OCI-LY3 (cell line): ENCODE measurements around the gene FRMPD2.

ENCODE experiments used
- H2AFZ ChIP-seq: fragments of 200-600, 300-600 bp; shearing (Covaris generic); 2 replicates; pipeline ENCODE4 v1.6.0; 2014; ENCODE audit warnings: antibody characterized with exemption, low read depth, low read length
- H3K27ac ChIP-seq: fragments of 200-600, 300-600 bp; sonication (generic); 2 replicates; pipeline ENCODE4 v1.5.1; 2014; ENCODE audit warnings: mild to moderate bottlenecking, low read length, moderate library complexity, mixed read lengths
- H3K27me3 ChIP-seq: fragments of 200-600, 300-600 bp; sonication (generic); 2 replicates; pipeline ENCODE4 v1.6.1; 2014; ENCODE audit warnings: low read depth, low read length, mixed read lengths
- H3K36me3 ChIP-seq: fragments of 200-600, 300-600 bp; sonication (generic); replicated peaks from 2 replicates; pipeline ENCODE3; 2014; ENCODE audit warnings: low read depth, low read length, mixed read lengths
- H3K4me1 ChIP-seq: fragments of 300-600, 200-600 bp; sonication (generic); 2 replicates; pipeline ENCODE4 v1.6.1; 2014; ENCODE audit warnings: low read length, mixed read lengths
- H3K4me2 ChIP-seq: fragments of 200-600, 300-600 bp; sonication (generic); 2 replicates; pipeline ENCODE4 v1.6.1; 2014; ENCODE audit warnings: low read length, mixed read lengths
- H3K4me3 ChIP-seq: fragments of 300-600, 200-600 bp; sonication (generic); 2 replicates; pipeline ENCODE4 v1.5.1; 2014; ENCODE audit warnings: antibody characterized with exemption, mild to moderate bottlenecking, low read length, moderate library complexity
- H3K79me2 ChIP-seq: fragments of 300-600, 200-600 bp; shearing (Covaris generic); 2 replicates; pipeline ENCODE4 v1.6.1; 2014; ENCODE audit warnings: mild to moderate bottlenecking, low read length, mixed read lengths
- H3K9ac ChIP-seq: fragments of 300-600, 200-600 bp; shearing (Covaris generic); 2 replicates; pipeline ENCODE4 v1.6.0; 2014; ENCODE audit warnings: mild to moderate bottlenecking, low read length, moderate library complexity
- H3K9me3 ChIP-seq: fragments of 200-600, 300-600 bp; shearing (Covaris generic); 2 replicates; pipeline ENCODE4 v1.6.1; 2014; ENCODE audit warnings: low read length, mixed read lengths; ENCODE audit not compliant: insufficient read depth
- H4K20me1 ChIP-seq: fragments of 200-600, 300-600 bp; sonication (generic); 2 replicates; pipeline ENCODE4 v1.6.1; 2016; ENCODE audit warnings: low read length, mixed read lengths; ENCODE audit not compliant: insufficient read depth
- EZH2phosphoT487 ChIP-seq: fragments of 200-600 bp; shearing (Covaris generic); IDR thresholded peaks from 2 replicates; pipeline ENCODE4 v1.6.1; 2018; ENCODE audit warnings: antibody characterized with exemption, mixed run types, low read depth
- TF ChIP-seq, protein P1 (sequence below): fragments of 200-600, 300-600 bp; sonication (generic); IDR thresholded peaks from 2 replicates; pipeline ENCODE4 v1.5.1; 2014; ENCODE audit warnings: antibody characterized with exemption, low read length, low read depth

Gene FRMPD2

DNA sequence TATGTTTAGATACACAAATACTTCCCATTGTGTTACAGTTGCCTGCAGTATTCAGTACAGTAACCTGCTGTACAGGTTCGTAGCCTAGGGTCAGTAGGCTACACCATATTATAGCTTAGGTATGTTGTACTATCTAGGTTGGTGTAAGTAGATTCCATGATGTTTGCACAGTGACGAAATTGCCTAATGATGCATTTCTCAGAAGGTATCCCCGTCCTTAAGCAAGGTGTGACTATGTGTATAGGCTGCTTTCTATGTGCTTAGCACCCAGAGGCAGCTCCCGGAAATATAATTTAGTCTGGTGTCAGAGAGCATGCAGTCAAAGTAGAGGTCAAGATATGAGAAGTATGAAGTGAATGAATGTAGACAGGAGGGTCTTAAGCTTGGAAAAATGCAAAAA is 41.7 kb upstream of the FRMPD2 start:
- Histone ChIP-seq H3K4me2 (no peak overlapping the region), H3K27me3 (no peaks in the 10 kb centered on the region), H2AFZ (no peak overlapping the region), H3K4me3 (no peak overlapping the region), H3K79me2 (peaks cover 19% of the 10 kb centered on the region), H3K27ac (no peak overlapping the region), H4K20me1 (no peaks in the 10 kb centered on the region), H3K9ac (no peak overlapping the region), H3K4me1 (peaks cover 5% of the 10 kb centered on the region; the same call in 1 of the 2 replicates), H3K36me3 (no peaks in the 10 kb centered on the region), H3K9me3 (no peaks in the 10 kb centered on the region)
- TF ChIP-seq, protein P1, sequence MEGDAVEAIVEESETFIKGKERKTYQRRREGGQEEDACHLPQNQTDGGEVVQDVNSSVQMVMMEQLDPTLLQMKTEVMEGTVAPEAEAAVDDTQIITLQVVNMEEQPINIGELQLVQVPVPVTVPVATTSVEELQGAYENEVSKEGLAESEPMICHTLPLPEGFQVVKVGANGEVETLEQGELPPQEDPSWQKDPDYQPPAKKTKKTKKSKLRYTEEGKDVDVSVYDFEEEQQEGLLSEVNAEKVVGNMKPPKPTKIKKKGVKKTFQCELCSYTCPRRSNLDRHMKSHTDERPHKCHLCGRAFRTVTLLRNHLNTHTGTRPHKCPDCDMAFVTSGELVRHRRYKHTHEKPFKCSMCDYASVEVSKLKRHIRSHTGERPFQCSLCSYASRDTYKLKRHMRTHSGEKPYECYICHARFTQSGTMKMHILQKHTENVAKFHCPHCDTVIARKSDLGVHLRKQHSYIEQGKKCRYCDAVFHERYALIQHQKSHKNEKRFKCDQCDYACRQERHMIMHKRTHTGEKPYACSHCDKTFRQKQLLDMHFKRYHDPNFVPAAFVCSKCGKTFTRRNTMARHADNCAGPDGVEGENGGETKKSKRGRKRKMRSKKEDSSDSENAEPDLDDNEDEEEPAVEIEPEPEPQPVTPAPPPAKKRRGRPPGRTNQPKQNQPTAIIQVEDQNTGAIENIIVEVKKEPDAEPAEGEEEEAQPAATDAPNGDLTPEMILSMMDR = no peak
- no peak for TF ChIP-seq EZH2phosphoT487

DNA sequence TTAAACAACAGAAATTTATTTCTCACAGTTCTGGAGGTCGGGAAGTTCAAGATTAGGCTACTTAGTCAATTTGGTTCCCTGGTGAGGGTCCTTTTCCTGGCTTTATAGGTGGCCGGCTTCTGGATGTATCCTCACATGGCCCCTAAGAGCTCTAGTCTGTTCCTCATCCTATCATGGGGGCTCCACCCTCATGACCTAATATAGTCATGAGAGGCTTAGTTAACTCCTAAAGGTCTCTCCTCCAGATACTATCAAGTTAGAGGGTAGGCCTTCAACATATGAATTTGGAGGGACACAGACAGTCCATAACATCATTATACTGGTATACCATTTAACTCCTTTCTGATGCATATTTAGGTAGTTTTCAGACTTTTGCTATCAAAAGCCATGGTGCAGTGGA is 39.6 kb upstream of the FRMPD2 start:
- Histone ChIP-seq H3K4me1 (peaks cover 15% of the 10 kb centered on the region), H2AFZ (no peak overlapping the region), H3K4me2 (no peak overlapping the region), H3K9me3 (no peaks in the 10 kb centered on the region), H3K4me3 (no peak overlapping the region), H3K27ac (no peak overlapping the region), H4K20me1 (peaks cover 10% of the 10 kb centered on the region; the same call in 1 of the 2 replicates), H3K79me2 (peaks cover 31% of the 10 kb centered on the region), H3K27me3 (no peaks in the 10 kb centered on the region), H3K36me3 (no peaks in the 10 kb centered on the region), H3K9ac (no peak overlapping the region)
- TF ChIP-seq, protein P1 = no peak
- TF ChIP-seq EZH2phosphoT487 = no peak

DNA sequence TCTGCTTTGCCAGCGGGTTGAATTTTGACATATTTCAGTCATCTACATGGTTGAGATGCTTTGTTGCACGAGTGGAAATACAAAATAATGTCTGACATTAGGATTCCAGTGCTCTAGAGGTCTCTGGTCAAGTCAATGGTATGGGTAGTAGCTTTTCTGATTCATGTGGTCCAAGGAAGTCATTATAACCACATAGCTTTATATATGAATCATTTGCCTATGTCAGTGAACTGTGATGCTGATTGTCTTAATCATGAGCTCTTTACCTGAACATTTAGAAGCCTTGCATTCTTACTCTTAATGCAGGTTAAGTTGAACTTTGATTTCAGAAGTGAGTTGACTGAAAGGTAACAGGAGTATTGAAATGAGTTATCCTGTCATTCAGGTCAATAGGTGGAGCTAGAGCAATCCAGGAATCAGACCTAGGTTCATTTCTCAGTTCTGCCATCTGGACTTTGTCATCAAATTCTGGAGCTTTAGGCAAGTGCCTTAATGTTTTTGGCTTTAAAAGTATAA is 35.3 kb upstream of the FRMPD2 start:
- no peak overlapping the region for H3K9ac ChIP-seq
- TF ChIP-seq EZH2phosphoT487 = no peak
- TF ChIP-seq, protein P1 = peak; percentile 52
- H3K4me3 ChIP-seq = no peak overlapping the region
- no peaks in the 10 kb centered on the region for H3K9me3 ChIP-seq
- peaks cover 21% of the 10 kb centered on the region; the same call in 1 of the 2 replicates for H4K20me1 ChIP-seq
- no peaks in the 10 kb centered on the region for H3K27me3 ChIP-seq
- H3K4me1 ChIP-seq = peaks cover 23% of the 10 kb centered on the region
- H2AFZ ChIP-seq = no peak overlapping the region
- no peak overlapping the region for H3K4me2 ChIP-seq
- no peak overlapping the region for H3K27ac ChIP-seq
- peaks cover 37% of the 10 kb centered on the region for H3K79me2 ChIP-seq
- no peaks in the 10 kb centered on the region for H3K36me3 ChIP-seq

DNA sequence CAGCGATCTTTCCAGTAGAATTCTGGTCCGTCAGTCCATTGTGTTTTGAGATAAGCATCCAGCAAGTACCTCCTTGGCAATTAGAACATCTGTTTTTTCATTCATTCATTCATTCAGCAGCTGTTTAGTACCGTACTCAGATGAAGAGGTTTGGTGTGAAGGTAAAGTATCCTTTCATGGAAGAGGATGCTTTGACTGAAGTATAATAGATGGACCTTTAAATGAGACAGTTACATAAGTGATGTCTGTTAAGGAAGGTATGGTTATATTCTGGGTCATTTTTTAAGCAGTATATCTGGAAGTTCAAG is 33.2 kb upstream of the FRMPD2 start:
- Histone ChIP-seq H3K4me1 (peaks cover 35% of the 10 kb centered on the region), H3K9ac (peak overlapping the region; percentile 64), H3K4me3 (peak overlapping the region; percentile 98), H3K27ac (no peak overlapping the region), H3K79me2 (peaks cover 32% of the 10 kb centered on the region), H2AFZ (no peak overlapping the region), H3K9me3 (no peaks in the 10 kb centered on the region), H3K27me3 (no peaks in the 10 kb centered on the region), H3K4me2 (peak overlapping the region; percentile 98), H4K20me1 (peaks cover 21% of the 10 kb centered on the region; the same call in 1 of the 2 replicates), H3K36me3 (no peaks in the 10 kb centered on the region)
- TF ChIP-seq EZH2phosphoT487 = no peak
- TF ChIP-seq, protein P1 = no peak
